ENCODE data around the gene MARK3.

Gene MARK3

DNA sequence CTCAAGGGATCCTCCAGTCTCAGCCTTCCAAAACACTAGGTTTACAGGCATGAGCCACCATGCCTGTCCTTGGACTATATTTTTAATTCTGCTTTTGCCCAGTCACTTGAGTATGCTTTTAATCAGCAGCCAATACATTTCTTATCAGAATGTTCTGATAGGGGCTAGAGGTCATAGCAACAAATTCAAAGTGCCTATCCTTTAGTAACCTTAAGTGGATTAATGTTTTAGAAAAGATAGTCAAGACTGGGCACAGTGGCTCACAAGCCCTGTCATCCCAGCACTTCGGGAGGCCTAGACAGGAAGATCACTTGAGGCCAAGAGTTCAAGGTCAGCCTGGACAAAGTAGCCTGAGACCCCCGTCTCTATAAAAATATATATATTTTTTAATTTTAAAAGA lies 100.3 kb downstream of the MARK3 start:
- no peak for DNase-seq (ENCODE audit: low read depth)
- no peak overlapping the region for H3K4me3 ChIP-seq (ENCODE audit: low read depth, low read length)
- in situ Hi-C loops (cut with HindIII; ENCODE audit: low sequenced_read_pairs) = no loop called here
- TF ChIP-seq, protein P1, sequence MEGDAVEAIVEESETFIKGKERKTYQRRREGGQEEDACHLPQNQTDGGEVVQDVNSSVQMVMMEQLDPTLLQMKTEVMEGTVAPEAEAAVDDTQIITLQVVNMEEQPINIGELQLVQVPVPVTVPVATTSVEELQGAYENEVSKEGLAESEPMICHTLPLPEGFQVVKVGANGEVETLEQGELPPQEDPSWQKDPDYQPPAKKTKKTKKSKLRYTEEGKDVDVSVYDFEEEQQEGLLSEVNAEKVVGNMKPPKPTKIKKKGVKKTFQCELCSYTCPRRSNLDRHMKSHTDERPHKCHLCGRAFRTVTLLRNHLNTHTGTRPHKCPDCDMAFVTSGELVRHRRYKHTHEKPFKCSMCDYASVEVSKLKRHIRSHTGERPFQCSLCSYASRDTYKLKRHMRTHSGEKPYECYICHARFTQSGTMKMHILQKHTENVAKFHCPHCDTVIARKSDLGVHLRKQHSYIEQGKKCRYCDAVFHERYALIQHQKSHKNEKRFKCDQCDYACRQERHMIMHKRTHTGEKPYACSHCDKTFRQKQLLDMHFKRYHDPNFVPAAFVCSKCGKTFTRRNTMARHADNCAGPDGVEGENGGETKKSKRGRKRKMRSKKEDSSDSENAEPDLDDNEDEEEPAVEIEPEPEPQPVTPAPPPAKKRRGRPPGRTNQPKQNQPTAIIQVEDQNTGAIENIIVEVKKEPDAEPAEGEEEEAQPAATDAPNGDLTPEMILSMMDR (IDR thresholded peaks at IDR 0.05; ENCODE audit: low read depth, low read length, missing control alignments) = no peak

DNA sequence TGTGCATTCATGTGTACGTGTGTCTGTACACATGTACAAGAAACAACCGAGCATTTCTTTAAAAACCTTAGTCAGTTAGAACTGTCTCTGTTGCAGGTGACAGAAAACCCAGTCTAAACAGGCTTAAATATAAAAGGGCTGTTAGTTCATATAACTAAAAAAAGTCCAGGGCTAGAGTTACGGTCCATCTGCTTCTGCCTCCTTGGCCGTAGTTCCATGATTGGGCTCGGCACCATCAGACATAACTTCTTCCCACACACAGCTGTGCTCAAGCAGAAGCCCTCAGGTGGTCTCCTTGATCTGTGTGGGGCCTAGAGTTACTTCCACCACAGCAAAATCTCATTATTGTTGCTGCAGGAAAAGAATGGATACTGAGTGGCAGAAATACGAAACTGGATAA lies 102.9 kb downstream of the MARK3 start:
- H3K4me3 ChIP-seq (ENCODE audit: low read depth, low read length) = no peak overlapping the region
- no peak for DNase-seq (ENCODE audit: low read depth)
- in situ Hi-C loops (cut with HindIII; ENCODE audit: low sequenced_read_pairs) = no loop called here
- TF ChIP-seq, protein P1 (IDR thresholded peaks at IDR 0.05; ENCODE audit: low read depth, low read length, missing control alignments) = no peak

DNA sequence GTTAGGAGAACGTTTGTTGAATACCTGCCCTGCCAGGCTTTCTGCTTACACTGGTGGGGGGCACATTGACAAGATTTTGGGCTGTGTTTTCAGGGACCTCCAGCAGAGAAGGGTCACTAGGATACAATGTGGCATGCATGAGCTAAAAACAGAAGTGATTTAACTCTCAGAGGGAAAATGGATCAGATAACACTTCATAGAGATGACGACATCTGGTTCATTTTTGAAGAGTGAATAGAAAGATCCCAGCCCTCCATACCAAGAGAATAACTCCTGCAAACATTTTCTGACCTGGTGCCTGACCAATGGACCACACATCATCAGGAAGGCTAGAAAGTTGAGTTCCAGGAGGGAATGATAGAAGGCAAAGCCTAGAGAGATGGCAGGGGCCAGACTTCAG lies 103.7 kb downstream of the MARK3 start:
- TF ChIP-seq, protein P1 (IDR thresholded peaks at IDR 0.05; ENCODE audit: low read depth, low read length, missing control alignments) = no peak
- H3K4me3 ChIP-seq (ENCODE audit: low read depth, low read length) = no peak overlapping the region
- in situ Hi-C loops (cut with HindIII; ENCODE audit: low sequenced_read_pairs) = no loop called here
- no peak for DNase-seq (ENCODE audit: low read depth)

DNA sequence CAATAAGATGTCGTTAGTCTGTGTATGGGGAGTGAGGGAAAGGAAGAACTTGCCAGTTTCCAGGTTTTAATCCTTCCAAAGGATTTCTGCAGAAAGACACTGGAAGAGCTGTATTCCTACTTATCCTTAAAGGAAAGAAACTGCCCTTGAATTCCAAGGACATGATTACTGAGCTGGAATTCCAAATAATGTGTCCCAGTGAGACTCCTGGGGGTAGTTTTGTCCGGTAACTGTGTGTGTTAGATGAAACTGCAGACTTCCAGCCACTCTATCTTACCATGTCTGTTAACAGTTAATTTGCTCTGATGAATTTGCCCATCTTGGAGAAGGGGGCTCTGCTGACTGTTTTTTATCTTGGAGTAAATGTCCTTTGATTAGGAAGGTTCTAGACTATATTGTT lies 104.4 kb downstream of the MARK3 start:
- in situ Hi-C loops (cut with HindIII; ENCODE audit: low sequenced_read_pairs) = no loop called here
- TF ChIP-seq, protein P1 (IDR thresholded peaks at IDR 0.05; ENCODE audit: low read depth, low read length, missing control alignments) = no peak
- no peak overlapping the region for H3K4me3 ChIP-seq (ENCODE audit: low read depth, low read length)
- no peak for DNase-seq (ENCODE audit: low read depth)

DNA sequence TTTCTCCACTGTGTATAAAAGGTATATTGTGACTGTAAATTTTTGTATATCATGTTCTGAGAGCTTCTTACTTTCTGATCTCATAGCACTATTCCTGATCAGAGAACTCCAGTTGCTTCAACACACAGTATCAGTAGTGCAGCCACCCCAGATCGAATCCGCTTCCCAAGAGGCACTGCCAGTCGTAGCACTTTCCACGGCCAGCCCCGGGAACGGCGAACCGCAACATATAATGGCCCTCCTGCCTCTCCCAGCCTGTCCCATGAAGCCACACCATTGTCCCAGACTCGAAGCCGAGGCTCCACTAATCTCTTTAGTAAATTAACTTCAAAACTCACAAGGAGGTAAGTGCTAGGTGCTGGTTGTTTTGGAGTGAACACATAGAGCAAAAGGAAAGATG lies 106.5 kb downstream of the MARK3 start:
- in situ Hi-C loops (cut with HindIII; ENCODE audit: low sequenced_read_pairs) = no loop called here
- DNase-seq (ENCODE audit: low read depth) = no peak
- TF ChIP-seq, protein P1 (IDR thresholded peaks at IDR 0.05; ENCODE audit: low read depth, low read length, missing control alignments) = no peak
- no peak overlapping the region for H3K4me3 ChIP-seq (ENCODE audit: low read depth, low read length)

DNA sequence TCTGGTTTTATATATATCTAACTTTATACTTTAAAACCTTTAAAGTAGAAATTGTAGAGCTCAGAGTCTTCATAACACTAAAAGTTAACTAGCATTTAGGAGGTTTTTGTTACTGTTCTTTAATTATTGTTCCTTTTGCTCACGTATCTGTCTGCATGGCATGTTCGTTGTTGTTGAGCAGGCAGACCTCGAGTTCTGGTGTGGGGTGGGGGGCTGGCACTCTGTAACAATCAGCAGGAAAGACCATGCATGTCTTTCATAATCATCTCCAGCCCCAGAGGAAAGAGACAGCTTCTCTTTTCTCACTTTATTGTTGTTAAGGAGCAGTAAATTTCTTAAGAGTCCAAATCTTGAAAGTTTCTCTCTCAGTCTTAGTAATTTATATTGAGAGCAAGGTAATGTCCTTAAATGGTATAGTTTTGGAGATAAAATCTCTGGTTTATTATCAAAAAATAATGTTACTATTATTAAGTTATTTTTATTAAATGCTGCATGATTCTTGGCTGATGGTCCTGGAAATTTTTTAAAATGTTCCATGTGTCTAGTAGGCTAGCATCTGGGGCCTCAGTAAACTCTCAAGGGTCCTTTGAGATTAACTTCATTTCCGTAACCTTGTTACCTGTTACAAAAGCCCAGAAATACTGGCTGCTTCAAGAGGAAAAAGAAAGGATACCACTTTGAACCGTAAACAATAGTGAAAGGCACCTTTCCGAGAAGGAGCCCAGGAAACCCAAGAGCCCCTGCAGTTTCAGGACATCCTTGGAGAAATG lies 107.1 kb downstream of the MARK3 start:
- in situ Hi-C loops (cut with HindIII; ENCODE audit: low sequenced_read_pairs) = no loop called here
- DNase-seq (ENCODE audit: low read depth) = no peak
- no peak overlapping the region for H3K4me3 ChIP-seq (ENCODE audit: low read depth, low read length)
- TF ChIP-seq, protein P1 (IDR thresholded peaks at IDR 0.05; ENCODE audit: low read depth, low read length, missing control alignments) = no peak

Data from astrocyte of the cerebellum (primary cell).